Mesodermal cell (in vitro differentiated cells): ENCODE data around the gene CD70.
"Not testable (repeated sequence)": the region's sequence is repeated elsewhere in the genome, so short reads cannot be mapped to it uniquely, and the experiment has no call there.

Experiments
- H3K27ac ChIP-seq: 2 replicates; pipeline ENCODE4 v1.7.0; 2013; ENCODE audit warnings: mild to moderate bottlenecking, low read depth, low read length, moderate library complexity; ENCODE audit not compliant: severe bottlenecking
- H3K36me3 ChIP-seq: 2 replicates; pipeline ENCODE4 v1.7.1; 2013; ENCODE audit warnings: mild to moderate bottlenecking, low read length, moderate library complexity; ENCODE audit not compliant: control insufficient read depth, insufficient read depth
- H3K4me1 ChIP-seq: one replicate; pipeline ENCODE4 v1.7.1; 2013; ENCODE audit warnings: mild to moderate bottlenecking, low read length; ENCODE audit not compliant: insufficient read depth, control insufficient read depth, poor library complexity, severe bottlenecking
- H3K4me3 ChIP-seq: 2 replicates; pipeline ENCODE4 v1.7.0; 2013; ENCODE audit warnings: low read length, control low read depth, mild to moderate bottlenecking; ENCODE audit not compliant: insufficient read depth, poor library complexity, severe bottlenecking; ENCODE audit errors: extremely low read depth
- H3K9me3 ChIP-seq: 2 replicates; pipeline ENCODE4 v1.7.1; 2013; ENCODE audit warnings: mild to moderate bottlenecking, low read length, moderate library complexity; ENCODE audit not compliant: control insufficient read depth
- WGBS, 2 experiments: methylation state at CpG; one replicate each; pipeline ENCODE4 v1.1.5; 2013; ENCODE audit warnings: missing lambda C conversion rate in 2 of 2; ENCODE audit not compliant: insufficient coverage in 2 of 2; 5-methylcytosine and 5-hydroxymethylcytosine counted together

The CD70 gene

GRCh38 chr19:6597471-6598253, 6.7 kb upstream of the CD70 start:
- not testable (repeated sequence) for H3K9me3 ChIP-seq, H3K36me3 ChIP-seq, H3K4me3 ChIP-seq

GRCh38 chr19:6596621-6597020, 5.7 kb upstream of the CD70 start:
- peaks cover 7% of the 10 kb centered on the region for H3K9me3 ChIP-seq
- no peak overlapping the region for H3K4me3 ChIP-seq
- no peaks in the 10 kb centered on the region for H3K36me3 ChIP-seq
- no peak overlapping the region for H3K27ac ChIP-seq
- WGBS, 2 experiments: 48 to 74% methylated on average over 4 to 7 of the region's 7 CpGs
- no peaks in the 10 kb centered on the region for H3K4me1 ChIP-seq

More at GRCh38 chr19:6597471-6598253, 6.7 kb upstream of the CD70 start:
- H3K4me1 ChIP-seq, H3K27ac ChIP-seq: not testable (repeated sequence)
- WGBS, 2 experiments: 93 to 94% methylated on average over 21 to 26 of the region's 34 CpGs

GRCh38 chr19:6593651-6594416, 2.9 kb upstream of the CD70 start:
- no peaks in the 10 kb centered on the region for H3K4me1 ChIP-seq
- H3K27ac ChIP-seq: no peak overlapping the region
- no peaks in the 10 kb centered on the region for H3K36me3 ChIP-seq
- H3K4me3 ChIP-seq: no peak overlapping the region
- H3K9me3 ChIP-seq: peaks cover 7% of the 10 kb centered on the region
- WGBS, 2 experiments: 62 to 74% methylated on average over 6 to 10 of the region's 11 CpGs

- H3K9me3 ChIP-seq: no peaks in the 10 kb centered on the region
- no peaks in the 10 kb centered on the region for H3K36me3 ChIP-seq
- WGBS, 2 experiments: 5 to 21% methylated on average over 26 to 31 of the region's 31 CpGs
- H3K4me3 ChIP-seq: no peak overlapping the region
- no peak overlapping the region for H3K27ac ChIP-seq
- H3K4me1 ChIP-seq: peaks cover 3% of the 10 kb centered on the region
These were observed 608 bp downstream of the CD70 start for GRCh38 chr19:6590258-6590826.

GRCh38 chr19:6589711-6590257, 1.2 kb downstream of the CD70 start:
- H3K36me3 ChIP-seq: no peaks in the 10 kb centered on the region
- 5 to 8% methylated on average over 10 to 12 of the region's 16 CpGs for WGBS, 2 experiments
- no peak overlapping the region for H3K27ac ChIP-seq
- peaks cover 3% of the 10 kb centered on the region for H3K4me1 ChIP-seq
- H3K9me3 ChIP-seq: no peaks in the 10 kb centered on the region
- H3K4me3 ChIP-seq: no peak overlapping the region

GRCh38 chr19:6588508-6589345, 2.2 kb downstream of the CD70 start:
- no peak overlapping the region for H3K27ac ChIP-seq
- peaks cover 3% of the 10 kb centered on the region for H3K4me1 ChIP-seq
- no peaks in the 10 kb centered on the region for H3K9me3 ChIP-seq
- no peak overlapping the region for H3K4me3 ChIP-seq
- no peaks in the 10 kb centered on the region for H3K36me3 ChIP-seq
- WGBS, 2 experiments: 11 to 18% methylated on average over 10 to 15 of the region's 20 CpGs

GRCh38 chr19:6587998-6588507, 2.9 kb downstream of the CD70 start:
- no peaks in the 10 kb centered on the region for H3K9me3 ChIP-seq
- peaks cover 3% of the 10 kb centered on the region for H3K4me1 ChIP-seq
- no peak overlapping the region for H3K4me3 ChIP-seq
- H3K27ac ChIP-seq: no peak overlapping the region
- no peaks in the 10 kb centered on the region for H3K36me3 ChIP-seq
- WGBS, 2 experiments: 18 to 19% methylated on average over 7 to 8 of the region's 9 CpGs

- H3K9me3 ChIP-seq: no peaks in the 10 kb centered on the region
These were observed 3.7 kb downstream of the CD70 start for GRCh38 chr19:6587093-6587820.

GRCh38 chr19:6586726-6587092, 4.2 kb downstream of the CD70 start:
- Histone ChIP-seq H3K4me1 (peaks cover 3% of the 10 kb centered on the region), H3K4me3 (no peak overlapping the region), H3K9me3 (no peaks in the 10 kb centered on the region), H3K36me3 (no peaks in the 10 kb centered on the region), H3K27ac (no peak overlapping the region)
- WGBS, 2 experiments: 8 to 9% methylated on average over 4 of the region's 4 CpGs

More at GRCh38 chr19:6587093-6587820, 3.7 kb downstream of the CD70 start:
- H3K4me3 ChIP-seq: no peak overlapping the region
- H3K4me1 ChIP-seq: peaks cover 3% of the 10 kb centered on the region
- H3K36me3 ChIP-seq: no peaks in the 10 kb centered on the region
- WGBS, 2 experiments: 8 to 9% methylated on average over 25 to 27 of the region's 27 CpGs
- no peak overlapping the region for H3K27ac ChIP-seq
